ENCODE measurements around the gene SERPIND1. TPM values are rescaled to one million over a fixed set of nuclear protein-coding genes. Genes with fewer than 3 reads are reported as not detected.
A peak's percentile ranks its signal among the peaks of the same experiment; 100 is the strongest.

The SERPIND1 gene
- total RNA-seq, 2 experiments from 2014 or later = not detected

GRCh38 chr22:20798974-20799373 is 25.1 kb downstream of the SERPIND1 start:
- ChIA-PET POLR2A (no interaction called here), CTCF (interaction anchor here (1.0 kb wide), 1 partner anchor 381 kb away, joined by 3 read pairs; no protein-coding TSS in a partner anchor)
- H3K4me3 Mint-ChIP-seq = no peak overlapping the region
- intact Hi-C loops (cut with DNase I, micrococcal nuclease) = loop anchor here in 1 of 2 experiments (5.0 kb wide), 1 partner anchor 48 kb away; no protein-coding TSS in a partner anchor
- no peaks in the 10 kb centered on the region for H3K27me3 Mint-ChIP-seq
- ATAC-seq (no peak), DNase-seq (no peak)
- H3K36me3 Mint-ChIP-seq (ENCODE audit: low read depth) = peaks cover 32% of the 10 kb centered on the region
- no peaks in the 10 kb centered on the region for H3K9me3 Mint-ChIP-seq (ENCODE audit: low read depth)
- no peaks in the 10 kb centered on the region for H3K4me1 Mint-ChIP-seq
- no peak overlapping the region for H3K27ac Mint-ChIP-seq

GRCh38 chr22:20799449-20799848 is 25.5 kb downstream of the SERPIND1 start:
- POLR2A ChIA-PET = no interaction called here
- Mint-ChIP-seq H3K36me3 (ENCODE audit: low read depth) (peaks cover 36% of the 10 kb centered on the region), H3K4me3 (no peak overlapping the region), H3K27me3 (no peaks in the 10 kb centered on the region), H3K9me3 (ENCODE audit: low read depth) (no peaks in the 10 kb centered on the region), H3K27ac (no peak overlapping the region), H3K4me1 (no peaks in the 10 kb centered on the region)
- DNase-seq = no peak
- ATAC-seq = no peak
- CTCF ChIA-PET = interaction anchor here (1.0 kb wide), 1 partner anchor 381 kb away, joined by 3 read pairs; no protein-coding TSS in a partner anchor
- intact Hi-C loops (cut with DNase I, micrococcal nuclease) = loop anchor here in 1 of 2 experiments (5.0 kb wide), 1 partner anchor 48 kb away; no protein-coding TSS in a partner anchor

- H3K27me3 Mint-ChIP-seq = no peaks in the 10 kb centered on the region
- no peak for ATAC-seq
- no peak for DNase-seq
- intact Hi-C loops (cut with DNase I, micrococcal nuclease) = loop anchor here in 1 of 2 experiments (10.0 kb wide), 1 partner anchor 282 kb away; no protein-coding TSS in a partner anchor
- H3K36me3 Mint-ChIP-seq (ENCODE audit: low read depth) = peaks cover 46% of the 10 kb centered on the region
- H3K27ac Mint-ChIP-seq = no peak overlapping the region
- no peaks in the 10 kb centered on the region for H3K9me3 Mint-ChIP-seq (ENCODE audit: low read depth)
- ChIA-PET CTCF (no interaction called here), POLR2A (no interaction called here)
- H3K4me1 Mint-ChIP-seq = peaks cover 6% of the 10 kb centered on the region
- no peak overlapping the region for H3K4me3 Mint-ChIP-seq
These were observed 28.5 kb downstream of the SERPIND1 start for GRCh38 chr22:20802452-20802851.

- ChIA-PET POLR2A (no interaction called here), CTCF (interaction anchor here (1.5 kb wide), 1 partner anchor 18 kb away, joined by 3 read pairs; no protein-coding TSS in a partner anchor)
- Mint-ChIP-seq H3K36me3 (ENCODE audit: low read depth) (peaks cover 48% of the 10 kb centered on the region), H3K27me3 (no peaks in the 10 kb centered on the region), H3K9me3 (ENCODE audit: low read depth) (no peaks in the 10 kb centered on the region), H3K4me1 (peaks cover 6% of the 10 kb centered on the region), H3K4me3 (no peak overlapping the region), H3K27ac (no peak overlapping the region)
- DNase-seq = no peak
- no peak for ATAC-seq
- intact Hi-C loops (cut with DNase I, micrococcal nuclease) = loop anchor here in 1 of 2 experiments (10.0 kb wide), 1 partner anchor 282 kb away; no protein-coding TSS in a partner anchor
These were observed 29.1 kb downstream of the SERPIND1 start for GRCh38 chr22:20802922-20803553.

- intact Hi-C loops (cut with DNase I, micrococcal nuclease) = loop anchor here in 1 of 2 experiments (10.0 kb wide), 1 partner anchor 281 kb away; no protein-coding TSS in a partner anchor
- ATAC-seq (peak; percentile 53), DNase-seq (peak; percentile 72)
- no peaks in the 10 kb centered on the region for H3K27me3 Mint-ChIP-seq
- ChIA-PET CTCF (interaction anchor here (1.5 to 1.6 kb wide), 2 partner anchors 18 to 19 kb away, joined by 3 to 5 read pairs; no protein-coding TSS in a partner anchor), POLR2A (no interaction called here)
- peaks cover 6% of the 10 kb centered on the region for H3K4me1 Mint-ChIP-seq
- no peak overlapping the region for H3K27ac Mint-ChIP-seq
- H3K36me3 Mint-ChIP-seq (ENCODE audit: low read depth) = peaks cover 43% of the 10 kb centered on the region
- H3K9me3 Mint-ChIP-seq (ENCODE audit: low read depth) = no peaks in the 10 kb centered on the region
- no peak overlapping the region for H3K4me3 Mint-ChIP-seq
These were observed 29.9 kb downstream of the SERPIND1 start for GRCh38 chr22:20803696-20804324.

GRCh38 chr22:20804650-20805049 is 30.7 kb downstream of the SERPIND1 start:
- no peaks in the 10 kb centered on the region for H3K9me3 Mint-ChIP-seq (ENCODE audit: low read depth)
- ChIA-PET CTCF (interaction anchor here (1.5 to 1.6 kb wide), 2 partner anchors 17 to 20 kb away, joined by 3 to 5 read pairs; no protein-coding TSS in a partner anchor), POLR2A (no interaction called here)
- DNase-seq (no peak), ATAC-seq (no peak)
- H3K36me3 Mint-ChIP-seq (ENCODE audit: low read depth) = peaks cover 41% of the 10 kb centered on the region
- intact Hi-C loops (cut with DNase I, micrococcal nuclease) = loop anchor here in 1 of 2 experiments (10.0 kb wide), 1 partner anchor 280 kb away; no protein-coding TSS in a partner anchor
- H3K4me1 Mint-ChIP-seq = peaks cover 6% of the 10 kb centered on the region
- no peak overlapping the region for H3K4me3 Mint-ChIP-seq
- H3K27ac Mint-ChIP-seq = no peak overlapping the region
- H3K27me3 Mint-ChIP-seq = no peaks in the 10 kb centered on the region

GRCh38 chr22:20805972-20806471 is 32.1 kb downstream of the SERPIND1 start:
- ATAC-seq (no peak), DNase-seq (no peak)
- Mint-ChIP-seq H3K36me3 (ENCODE audit: low read depth) (peaks cover 39% of the 10 kb centered on the region), H3K9me3 (ENCODE audit: low read depth) (no peaks in the 10 kb centered on the region), H3K27ac (peak overlapping the region; percentile 28), H3K27me3 (no peaks in the 10 kb centered on the region), H3K4me1 (peaks cover 13% of the 10 kb centered on the region), H3K4me3 (no peak overlapping the region)
- ChIA-PET POLR2A (no interaction called here), CTCF (interaction anchor here (0.6 to 1.5 kb wide), 2 partner anchors 9 to 10 kb away, joined by 3 to 5 read pairs; no protein-coding TSS in a partner anchor)
- intact Hi-C loops (cut with DNase I, micrococcal nuclease) = loop anchor here in 1 of 2 experiments (10.0 kb wide), 1 partner anchor 279 kb away; no protein-coding TSS in a partner anchor

- DNase-seq (no peak), ATAC-seq (no peak)
- Mint-ChIP-seq H3K9me3 (ENCODE audit: low read depth) (no peaks in the 10 kb centered on the region), H3K4me1 (peaks cover 18% of the 10 kb centered on the region), H3K4me3 (no peak overlapping the region), H3K36me3 (ENCODE audit: low read depth) (peaks cover 42% of the 10 kb centered on the region), H3K27ac (no peak overlapping the region), H3K27me3 (no peaks in the 10 kb centered on the region)
- ChIA-PET POLR2A (interaction anchor here (0.6 kb wide), 1 partner anchor 53 kb away, joined by 13 read pairs; no protein-coding TSS in a partner anchor), CTCF (no interaction called here)
- intact Hi-C loops (cut with DNase I, micrococcal nuclease) = loop anchor here in 1 of 2 experiments (10.0 kb wide), 1 partner anchor 277 kb away; no protein-coding TSS in a partner anchor
These were observed 33.4 kb downstream of the SERPIND1 start for GRCh38 chr22:20807315-20807752.

GRCh38 chr22:20808844-20809243 is 34.9 kb downstream of the SERPIND1 start:
- POLR2A ChIA-PET = no interaction called here
- Mint-ChIP-seq H3K27ac (no peak overlapping the region), H3K4me3 (no peak overlapping the region), H3K27me3 (no peaks in the 10 kb centered on the region), H3K4me1 (peaks cover 18% of the 10 kb centered on the region), H3K36me3 (ENCODE audit: low read depth) (peaks cover 44% of the 10 kb centered on the region), H3K9me3 (ENCODE audit: low read depth) (no peaks in the 10 kb centered on the region)
- ATAC-seq (no peak), DNase-seq (no peak)
- intact Hi-C loops (cut with DNase I, micrococcal nuclease) = loop anchor here in 1 of 2 experiments (10.0 kb wide), 1 partner anchor 276 kb away; no protein-coding TSS in a partner anchor
- CTCF ChIA-PET = interaction anchor here (0.5 to 1.7 kb wide), 2 partner anchors 13 to 373 kb away, joined by 3 to 5 read pairs; no protein-coding TSS in a partner anchor

GRCh38 chr22:20809538-20810185 is 35.7 kb downstream of the SERPIND1 start:
- no peak overlapping the region for H3K27ac Mint-ChIP-seq

More at GRCh38 chr22:20809538-20810185, 35.7 kb downstream of the SERPIND1 start:
- Mint-ChIP-seq H3K4me1 (peaks cover 18% of the 10 kb centered on the region), H3K4me3 (no peak overlapping the region), H3K9me3 (ENCODE audit: low read depth) (no peaks in the 10 kb centered on the region), H3K36me3 (ENCODE audit: low read depth) (peaks cover 42% of the 10 kb centered on the region), H3K27me3 (no peaks in the 10 kb centered on the region)
- ChIA-PET POLR2A (interaction anchor here (0.6 kb wide), 1 partner anchor 230 kb away, joined by 3 read pairs; no protein-coding TSS in a partner anchor), CTCF (interaction anchor here (0.5 to 1.7 kb wide), 3 partner anchors 13 to 373 kb away, joined by 3 to 5 read pairs (median 3); no protein-coding TSS in a partner anchor)
- DNase-seq = no peak
- no peak for ATAC-seq
- intact Hi-C loops (cut with DNase I, micrococcal nuclease) = loop anchor here in 1 of 2 experiments (10.0 kb wide), 1 partner anchor 275 kb away; no protein-coding TSS in a partner anchor
